Kidney (tissue), 14 donors: ENCODE measurements around the gene EWSR1. TPM values are rescaled to one million over a fixed set of nuclear protein-coding genes. Genes with fewer than 3 reads are reported as not detected.

Experiments
- DNase-seq, 5 donors: peaks; one replicate each; pipeline ENCODE4 v3.0.0-alpha.2; 2013 to 2020
- FAIRE-seq: peaks from 2 replicates; lab custom pipeline; 2012; peaks lifted over from hg19 to GRCh38; lab: Jason Lieb, UNC
- H3K27ac ChIP-seq, 2 donors: one replicate each; pipeline ENCODE4 v1.7.0; 2013; ENCODE audit warnings: low read depth in 2 of 2, low read length in 2 of 2, inconsistent platforms in 1 of 2
- H3K27me3 ChIP-seq: one replicate; pipeline ENCODE4 v1.7.1; 2013; ENCODE audit warnings: low read length, inconsistent platforms; ENCODE audit not compliant: control insufficient read depth, insufficient read depth
- H3K36me3 ChIP-seq, 3 donors: one replicate each; pipeline versions ENCODE4 v1.7.0 to v1.7.1; 2013; ENCODE audit warnings: low read length in 3 of 3, control low read depth in 1 of 3, inconsistent platforms in 1 of 3; ENCODE audit not compliant: insufficient read depth in 3 of 3, control insufficient read depth in 2 of 3
- H3K4me1 ChIP-seq, 3 donors: one replicate each; pipeline versions ENCODE4 v1.7.0 to v1.7.1; 2013; ENCODE audit warnings: low read length in 3 of 3, inconsistent platforms in 1 of 3, low read depth in 1 of 3; ENCODE audit not compliant: control insufficient read depth in 2 of 3, insufficient read depth in 2 of 3
- H3K4me3 ChIP-seq, 3 donors: one replicate each; pipeline versions ENCODE4 v1.7.0 to v1.8.1; 2013; ENCODE audit warnings: low read length in 3 of 3, control low read depth in 1 of 3, inconsistent platforms in 1 of 3
- H3K9ac ChIP-seq, 3 donors: one replicate each; pipeline versions ENCODE4 v1.7.0 to v1.7.1; 2013; ENCODE audit warnings: low read length in 3 of 3, control low read depth in 1 of 3, inconsistent platforms in 1 of 3
- H3K9me3 ChIP-seq, 3 donors: one replicate each; pipeline versions ENCODE4 v1.7.0 to v1.7.1; 2013; ENCODE audit warnings: low read length in 3 of 3, control low read depth in 1 of 3, inconsistent platforms in 1 of 3; ENCODE audit not compliant: control insufficient read depth in 2 of 3, insufficient read depth in 1 of 3
- intact Hi-C: fragments of 100-400 bp; cut with DNase I; formaldehyde crosslinking; loops from one replicate; pipeline ENCODE4 v1.11.1; 2022
- polyA plus RNA-seq: library from polyadenylated mRNA; stranded (reverse); fragments of 350-450 nt; fragmentation: Illumina TruSeq; extraction: RNeasy Lipid Tissue Mini Kit (QIAGEN cat#74804); gene quantifications from one replicate; pipeline ENCODE4 v1.2.3, GENCODE V29; 2014; ENCODE audit warnings: low read depth, low replicate concordance; ENCODE audit not compliant: insufficient read depth
- total RNA-seq: library from RNA; stranded (reverse); fragmentation: NEBNext Ultra II Directional; extraction: Animal tissue kit (Norgen Biotek cat#: 25700); gene quantifications from one replicate; pipeline ENCODE4 v1.2.1, GENCODE V29; 2021
- TF ChIP-seq, protein P1 (sequence below): IDR thresholded peaks from 3 replicates; pipeline ENCODE4 v1.5.1; 2012; ENCODE audit warnings: mild to moderate bottlenecking, moderate library complexity, borderline replicate concordance; ENCODE audit not compliant: insufficient read depth; ENCODE audit errors: extremely low read depth
- donor health status: control.
- donor health status: control.
- donor health status: control.
- donor health status: control.
- donor health status: control.
- donor health status: DM: yes; HTN: yes; CAD: no.
- donor health status: Normal renal cell carcinoma (clear cell type).

Gene EWSR1
- total and polyA plus RNA-seq, 2 donors from 2014 or later: 124 to 214 TPM

DNA sequence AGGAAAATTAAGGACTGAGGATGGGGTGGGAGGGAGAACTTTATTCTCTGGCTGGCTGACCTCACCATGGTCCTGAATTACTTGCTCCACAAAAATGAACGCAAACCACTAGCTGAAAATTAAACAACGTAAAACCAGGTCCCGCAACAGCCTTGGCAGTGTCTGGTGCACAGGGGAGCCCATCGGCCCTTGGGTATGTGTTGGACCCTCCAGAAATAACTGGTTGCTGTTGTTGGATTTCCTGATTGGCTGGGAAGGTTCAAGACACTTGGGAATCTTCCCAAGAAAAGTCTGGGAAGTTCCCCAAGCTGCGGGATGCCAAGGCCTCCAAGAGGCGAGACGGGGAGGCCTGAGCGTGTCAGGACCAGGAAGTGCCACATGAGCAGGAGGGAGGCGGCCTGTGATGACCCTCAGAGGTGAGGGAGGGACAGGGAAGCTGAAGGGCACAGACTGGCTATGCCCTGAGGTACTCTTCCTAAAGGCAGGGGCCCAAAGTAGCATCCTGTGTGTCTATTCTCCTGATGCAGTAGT, 57.8 kb downstream of the EWSR1 start:
- DNase-seq: no peak
- TF ChIP-seq, protein P1, sequence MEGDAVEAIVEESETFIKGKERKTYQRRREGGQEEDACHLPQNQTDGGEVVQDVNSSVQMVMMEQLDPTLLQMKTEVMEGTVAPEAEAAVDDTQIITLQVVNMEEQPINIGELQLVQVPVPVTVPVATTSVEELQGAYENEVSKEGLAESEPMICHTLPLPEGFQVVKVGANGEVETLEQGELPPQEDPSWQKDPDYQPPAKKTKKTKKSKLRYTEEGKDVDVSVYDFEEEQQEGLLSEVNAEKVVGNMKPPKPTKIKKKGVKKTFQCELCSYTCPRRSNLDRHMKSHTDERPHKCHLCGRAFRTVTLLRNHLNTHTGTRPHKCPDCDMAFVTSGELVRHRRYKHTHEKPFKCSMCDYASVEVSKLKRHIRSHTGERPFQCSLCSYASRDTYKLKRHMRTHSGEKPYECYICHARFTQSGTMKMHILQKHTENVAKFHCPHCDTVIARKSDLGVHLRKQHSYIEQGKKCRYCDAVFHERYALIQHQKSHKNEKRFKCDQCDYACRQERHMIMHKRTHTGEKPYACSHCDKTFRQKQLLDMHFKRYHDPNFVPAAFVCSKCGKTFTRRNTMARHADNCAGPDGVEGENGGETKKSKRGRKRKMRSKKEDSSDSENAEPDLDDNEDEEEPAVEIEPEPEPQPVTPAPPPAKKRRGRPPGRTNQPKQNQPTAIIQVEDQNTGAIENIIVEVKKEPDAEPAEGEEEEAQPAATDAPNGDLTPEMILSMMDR: no peak
- Histone ChIP-seq H3K36me3 (peaks cover 0 to 10% (median 0%) of the 10 kb centered on the region in 3 donors), H3K9me3 (no peaks in the 10 kb centered on the region), H3K27ac (no peak overlapping the region), H3K27me3 (no peaks in the 10 kb centered on the region), H3K9ac (no peak overlapping the region), H3K4me1 (no peaks in the 10 kb centered on the region), H3K4me3 (no peak overlapping the region)
- FAIRE-seq: no peak
- intact Hi-C loops: no loop called here

- H3K9me3 ChIP-seq: no peaks in the 10 kb centered on the region
- TF ChIP-seq, protein P1: no peak
- no peak overlapping the region for H3K4me3 ChIP-seq
- H3K27me3 ChIP-seq: no peaks in the 10 kb centered on the region
- H3K36me3 ChIP-seq: peaks cover 0 to 13% (median 0%) of the 10 kb centered on the region in 3 donors
- intact Hi-C loops: no loop called here
- DNase-seq: no peak
- no peak overlapping the region for H3K9ac ChIP-seq
- no peak overlapping the region for H3K27ac ChIP-seq
- FAIRE-seq: no peak
- H3K4me1 ChIP-seq: no peaks in the 10 kb centered on the region
Measured at GRCh38 chr22:29326481-29326880, 58.4 kb downstream of the EWSR1 start.

DNA sequence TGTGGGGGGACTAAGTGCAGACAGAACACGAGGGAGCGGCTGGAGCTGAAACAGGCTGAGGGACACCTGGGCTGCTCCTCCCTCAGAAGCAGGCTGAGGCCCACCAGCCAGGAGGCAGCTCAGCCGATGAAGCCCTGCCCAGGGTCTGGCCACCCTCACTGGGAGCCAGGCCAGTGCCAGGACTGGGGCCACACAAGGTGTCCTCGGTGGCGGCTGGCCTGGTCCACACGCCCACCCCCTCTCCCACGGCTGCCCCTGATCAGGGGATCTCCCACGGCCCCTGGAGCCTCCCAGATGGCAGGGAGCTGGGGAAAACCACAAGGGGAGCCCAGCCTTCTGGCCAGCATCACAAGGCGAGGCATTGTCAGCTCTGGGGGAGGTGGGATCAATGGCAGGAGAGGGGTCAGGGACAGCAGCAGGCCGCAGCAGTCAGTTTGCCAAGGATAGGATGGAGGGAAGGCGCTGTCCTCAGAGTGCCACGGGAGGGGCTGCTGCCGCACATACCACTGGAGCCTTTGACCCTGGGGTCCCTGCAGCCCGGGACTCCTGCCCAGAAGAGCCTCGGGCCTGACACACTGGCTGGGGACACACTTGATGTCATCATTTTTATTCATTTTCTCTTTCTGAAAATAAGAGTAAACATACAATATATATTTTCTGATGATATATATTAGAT, 59.2 kb downstream of the EWSR1 start:
- Histone ChIP-seq H3K9ac (no peak overlapping the region), H3K27ac (no peak overlapping the region), H3K27me3 (no peaks in the 10 kb centered on the region), H3K9me3 (no peaks in the 10 kb centered on the region), H3K4me1 (no peaks in the 10 kb centered on the region), H3K36me3 (peaks cover 0 to 13% (median 0%) of the 10 kb centered on the region in 3 donors), H3K4me3 (no peak overlapping the region)
- TF ChIP-seq, protein P1: no peak
- FAIRE-seq (no peak), DNase-seq (no peak)
- intact Hi-C loops: no loop called here
